ENCODE data around the gene AAMP.
"Not testable (repeated sequence)": the region's sequence is repeated elsewhere in the genome, so short reads cannot be mapped to it uniquely, and the experiment has no call there.

AAMP gene

GRCh38 chr2:218276986-218277755, 7.2 kb upstream of the AAMP start:
- Mint-ChIP-seq H3K27me3 (ENCODE audit: low read depth, poor library complexity) (no peaks in the 10 kb centered on the region), H3K36me3 (ENCODE audit: low read depth) (peaks cover 12% of the 10 kb centered on the region), H3K4me3 (no peak overlapping the region), H3K4me1 (peaks cover 12% of the 10 kb centered on the region), H3K27ac (peak overlapping the region; percentile 15), H3K9me3 (no peaks in the 10 kb centered on the region)
- no peak for TF ChIP-seq CTCF (IDR thresholded peaks at IDR 0.05)
- DNase-seq: no peak

GRCh38 chr2:218275371-218276072, 5.6 kb upstream of the AAMP start:
- DNase-seq: no peak
- H3K36me3 Mint-ChIP-seq (ENCODE audit: low read depth): peaks cover 12% of the 10 kb centered on the region
- no peaks in the 10 kb centered on the region for H3K27me3 Mint-ChIP-seq (ENCODE audit: low read depth, poor library complexity)
- H3K9me3 Mint-ChIP-seq: no peaks in the 10 kb centered on the region
- H3K4me3 Mint-ChIP-seq: no peak overlapping the region
- peaks cover 21% of the 10 kb centered on the region for H3K4me1 Mint-ChIP-seq
- H3K27ac Mint-ChIP-seq: no peak overlapping the region
- TF ChIP-seq CTCF (IDR thresholded peaks at IDR 0.05): no peak

GRCh38 chr2:218274586-218274985, 4.6 kb upstream of the AAMP start:
- TF ChIP-seq CTCF (IDR thresholded peaks at IDR 0.05): no peak
- Mint-ChIP-seq H3K4me3 (no peak overlapping the region), H3K27me3 (ENCODE audit: low read depth, poor library complexity) (no peaks in the 10 kb centered on the region), H3K4me1 (peaks cover 21% of the 10 kb centered on the region), H3K27ac (no peak overlapping the region), H3K36me3 (ENCODE audit: low read depth) (peaks cover 12% of the 10 kb centered on the region), H3K9me3 (no peaks in the 10 kb centered on the region)
- no peak for DNase-seq

GRCh38 chr2:218273908-218274249, 3.9 kb upstream of the AAMP start:
- DNase-seq: no peak
- Mint-ChIP-seq H3K4me1 (peaks cover 28% of the 10 kb centered on the region), H3K4me3 (no peak overlapping the region), H3K9me3 (no peaks in the 10 kb centered on the region), H3K36me3 (ENCODE audit: low read depth) (peaks cover 17% of the 10 kb centered on the region), H3K27me3 (ENCODE audit: low read depth, poor library complexity) (no peaks in the 10 kb centered on the region), H3K27ac (no peak overlapping the region)
- TF ChIP-seq CTCF (IDR thresholded peaks at IDR 0.05): no peak

GRCh38 chr2:218273214-218273907, 3.4 kb upstream of the AAMP start:
- not testable (repeated sequence) for H3K4me3 Mint-ChIP-seq; H3K27ac Mint-ChIP-seq; DNase-seq; H3K27me3 Mint-ChIP-seq (ENCODE audit: low read depth, poor library complexity); H3K9me3 Mint-ChIP-seq
- Mint-ChIP-seq H3K36me3 (ENCODE audit: low read depth) (peaks cover 17% of the 10 kb centered on the region), H3K4me1 (peaks cover 28% of the 10 kb centered on the region)

- peak; percentile 82 for DNase-seq
- Mint-ChIP-seq H3K9me3 (no peaks in the 10 kb centered on the region), H3K27ac (no peak overlapping the region), H3K36me3 (ENCODE audit: low read depth) (peaks cover 18% of the 10 kb centered on the region), H3K4me1 (peaks cover 28% of the 10 kb centered on the region), H3K27me3 (ENCODE audit: low read depth, poor library complexity) (no peaks in the 10 kb centered on the region), H3K4me3 (peak overlapping the region; percentile 89)
- TF ChIP-seq CTCF (IDR thresholded peaks at IDR 0.05): peak; percentile 87
These were observed 2.7 kb upstream of the AAMP start for GRCh38 chr2:218272531-218273212.
